Measurements from ENCODE around the gene CADM1.

The CADM1 gene

GRCh38 chr11:115284773-115285172 lies 219.4 kb downstream of the CADM1 start:
- no peaks in the 10 kb centered on the region for H3F3A ChIP-seq (ENCODE audit: control insufficient read depth, insufficient read depth)
- no peaks in the 10 kb centered on the region for H3K9me2 ChIP-seq (replicated peaks; ENCODE audit: control insufficient read depth, low read length)
- no peaks in the 10 kb centered on the region for H3K27me3 ChIP-seq (ENCODE audit: control insufficient read depth, low read length)
- H3K4me1 ChIP-seq (ENCODE audit: control insufficient read depth, low read length): no peaks in the 10 kb centered on the region
- no peaks in the 10 kb centered on the region for H3K36me3 ChIP-seq (ENCODE audit: control insufficient read depth, low read length)
- no peaks in the 10 kb centered on the region for H4K20me1 ChIP-seq (ENCODE audit: control insufficient read depth, insufficient read depth, low read depth, low read length)
- H3K4me2 ChIP-seq (ENCODE audit: low read length): no peak overlapping the region
- TF ChIP-seq CTCF (IDR thresholded peaks at IDR 0.05; ENCODE audit: low read depth, low read length, poor library complexity, severe bottlenecking) (no peak), EZH2phosphoT487 (IDR thresholded peaks at IDR 0.05; ENCODE audit: borderline replicate concordance, low read length) (no peak)
- no peak overlapping the region for H3K27ac ChIP-seq (ENCODE audit: low read depth, low read length)
- H3K79me2 ChIP-seq (ENCODE audit: control insufficient read depth, low read length): no peaks in the 10 kb centered on the region
- H3K9me3 ChIP-seq (ENCODE audit: control insufficient read depth, insufficient read depth, low read length): no peaks in the 10 kb centered on the region
- no peak overlapping the region for H3K4me3 ChIP-seq (ENCODE audit: low read length)

GRCh38 chr11:115282923-115283322 lies 221.3 kb downstream of the CADM1 start:
- no peaks in the 10 kb centered on the region for H3K27me3 ChIP-seq (ENCODE audit: control insufficient read depth, low read length)
- no peak for TF ChIP-seq CTCF (IDR thresholded peaks at IDR 0.05; ENCODE audit: low read depth, low read length, poor library complexity, severe bottlenecking)
- no peak for TF ChIP-seq EZH2phosphoT487 (IDR thresholded peaks at IDR 0.05; ENCODE audit: borderline replicate concordance, low read length)
- no peaks in the 10 kb centered on the region for H3K9me3 ChIP-seq (ENCODE audit: control insufficient read depth, insufficient read depth, low read length)
- no peaks in the 10 kb centered on the region for H3F3A ChIP-seq (ENCODE audit: control insufficient read depth, insufficient read depth)
- H3K79me2 ChIP-seq (ENCODE audit: control insufficient read depth, low read length): no peaks in the 10 kb centered on the region
- no peak overlapping the region for H3K4me3 ChIP-seq (ENCODE audit: low read length)
- no peaks in the 10 kb centered on the region for H3K36me3 ChIP-seq (ENCODE audit: control insufficient read depth, low read length)
- H3K4me2 ChIP-seq (ENCODE audit: low read length): no peak overlapping the region
- H3K9me2 ChIP-seq (replicated peaks; ENCODE audit: control insufficient read depth, low read length): no peaks in the 10 kb centered on the region
- H3K27ac ChIP-seq (ENCODE audit: low read depth, low read length): no peak overlapping the region
- H3K4me1 ChIP-seq (ENCODE audit: control insufficient read depth, low read length): no peaks in the 10 kb centered on the region
- no peaks in the 10 kb centered on the region for H4K20me1 ChIP-seq (ENCODE audit: control insufficient read depth, insufficient read depth, low read depth, low read length)

- no peaks in the 10 kb centered on the region for H4K20me1 ChIP-seq (ENCODE audit: control insufficient read depth, insufficient read depth, low read depth, low read length)
- no peak overlapping the region for H3K4me3 ChIP-seq (ENCODE audit: low read length)
- H3K27ac ChIP-seq (ENCODE audit: low read depth, low read length): no peak overlapping the region
- no peaks in the 10 kb centered on the region for H3K9me2 ChIP-seq (replicated peaks; ENCODE audit: control insufficient read depth, low read length)
- no peak overlapping the region for H3K4me2 ChIP-seq (ENCODE audit: low read length)
- no peaks in the 10 kb centered on the region for H3K9me3 ChIP-seq (ENCODE audit: control insufficient read depth, insufficient read depth, low read length)
- no peaks in the 10 kb centered on the region for H3K27me3 ChIP-seq (ENCODE audit: control insufficient read depth, low read length)
- no peaks in the 10 kb centered on the region for H3F3A ChIP-seq (ENCODE audit: control insufficient read depth, insufficient read depth)
- H3K79me2 ChIP-seq (ENCODE audit: control insufficient read depth, low read length): no peaks in the 10 kb centered on the region
- H3K4me1 ChIP-seq (ENCODE audit: control insufficient read depth, low read length): no peaks in the 10 kb centered on the region
- TF ChIP-seq EZH2phosphoT487 (IDR thresholded peaks at IDR 0.05; ENCODE audit: borderline replicate concordance, low read length): no peak
- TF ChIP-seq CTCF (IDR thresholded peaks at IDR 0.05; ENCODE audit: low read depth, low read length, poor library complexity, severe bottlenecking): no peak
- H3K36me3 ChIP-seq (ENCODE audit: control insufficient read depth, low read length): no peaks in the 10 kb centered on the region
Measured at GRCh38 chr11:115280775-115281174, 223.4 kb downstream of the CADM1 start.
